Breast epithelium (tissue), 4 donors: ENCODE measurements around the gene DHX57. TPM values are rescaled to one million over a fixed set of nuclear protein-coding genes. Genes with fewer than 3 reads are reported as not detected.

Source experiments
- DNase-seq, 2 donors: peaks; one replicate each; pipeline ENCODE4 v3.0.0-alpha.2; 2019; ENCODE audit warnings: low spot score in 2 of 2
- H3K27ac ChIP-seq, 2 donors: fragments of 200-600 bp; sonication (generic) in 1 of 2; one replicate each; pipeline ENCODE4 v1.5.1; 2016 to 2019; ENCODE audit warnings: mild to moderate bottlenecking in 1 of 2
- H3K27me3 ChIP-seq, 2 donors: fragments of 200-600 bp; sonication (generic) in 1 of 2; one replicate each; pipeline versions ENCODE4 v1.5.1 to v1.6.0; 2017 to 2019; ENCODE audit warnings: control low read depth in 1 of 2, mild to moderate bottlenecking in 1 of 2
- H3K36me3 ChIP-seq: fragments of 200-600 bp; one replicate; pipeline ENCODE4 v1.5.1; 2019
- H3K4me1 ChIP-seq, 2 donors: fragments of 200-600 bp; sonication (generic); one replicate each; pipeline ENCODE4 v1.5.1; 2016 to 2019; ENCODE audit warnings: control low read depth in 1 of 2
- H3K4me3 ChIP-seq, 3 donors: fragments of 200-600 bp; sonication (generic); 1 replicate in 2 of 3; 2 replicates in 1 of 3; pipeline ENCODE4 v1.5.1; 2016 to 2019; ENCODE audit warnings: mild to moderate bottlenecking in 3 of 3, moderate library complexity in 2 of 3
- H3K9me3 ChIP-seq, 2 donors: fragments of 200-600 bp; sonication (generic) in 1 of 2; one replicate each; pipeline ENCODE4 v1.5.1; 2016 to 2019; ENCODE audit warnings: control low read depth in 1 of 2
- POLR2A ChIP-seq: fragments of 450-650 bp; IDR thresholded peaks from one replicate; pipeline ENCODE4 v1.6.1; 2016; ENCODE audit warnings: antibody characterized with exemption, mild to moderate bottlenecking, moderate library complexity
- POLR2AphosphoS5 ChIP-seq, 3 donors: sonication (generic); formaldehyde crosslinking; IDR thresholded peaks; one replicate each; pipeline ENCODE4 v1.6.1; 2017; ENCODE audit warnings: antibody characterized with exemption in 3 of 3
- intact Hi-C: fragments of 100-400 bp; cut with DNase I; formaldehyde crosslinking; loops from one replicate; pipeline ENCODE4 v1.15.1; 2023; ENCODE audit warnings: low total_unique reads
- total RNA-seq, 3 donors: library from RNA; depleted of rRNA; stranded (reverse); fragments of >200 nt; gene quantifications; one replicate each; pipeline ENCODE4 v1.1.0, GENCODE V29; 2016
- TF ChIP-seq, protein P1 (sequence below), 3 donors: fragments of 450-650 bp; IDR thresholded peaks; one replicate each; pipeline ENCODE4 v1.5.1; 2016 to 2017; ENCODE audit warnings: antibody characterized with exemption in 3 of 3, mild to moderate bottlenecking in 3 of 3, moderate library complexity in 3 of 3

The DHX57 gene
- total RNA-seq, 3 donors from 2014 or later: 8.8 to 17.4 (median 14.5) TPM

DNA sequence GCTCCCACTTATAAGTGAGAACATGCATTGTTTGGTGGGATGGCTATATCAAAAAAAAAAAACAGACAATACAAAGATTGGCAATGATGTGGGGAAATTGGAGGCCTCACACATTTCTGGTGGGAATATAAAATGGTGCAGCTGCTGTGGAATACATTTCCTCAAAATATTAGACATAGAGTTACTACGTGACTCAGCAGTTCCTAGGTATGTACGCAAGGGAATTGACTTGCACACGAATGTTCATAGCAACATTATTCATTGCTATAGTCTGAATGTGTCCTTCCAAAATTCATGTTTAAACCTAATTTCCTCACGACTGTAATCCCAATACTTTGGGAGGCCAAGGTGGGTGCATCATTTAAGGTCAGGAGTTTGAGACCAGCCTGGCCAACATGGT lies 11.6 kb upstream of the DHX57 start:
- no peak for DNase-seq
- H3K27me3 ChIP-seq: no peaks in the 10 kb centered on the region
- no peaks in the 10 kb centered on the region for H3K4me1 ChIP-seq
- TF ChIP-seq POLR2AphosphoS5 (IDR thresholded peaks at IDR 0.05): no peak
- TF ChIP-seq, protein P1, sequence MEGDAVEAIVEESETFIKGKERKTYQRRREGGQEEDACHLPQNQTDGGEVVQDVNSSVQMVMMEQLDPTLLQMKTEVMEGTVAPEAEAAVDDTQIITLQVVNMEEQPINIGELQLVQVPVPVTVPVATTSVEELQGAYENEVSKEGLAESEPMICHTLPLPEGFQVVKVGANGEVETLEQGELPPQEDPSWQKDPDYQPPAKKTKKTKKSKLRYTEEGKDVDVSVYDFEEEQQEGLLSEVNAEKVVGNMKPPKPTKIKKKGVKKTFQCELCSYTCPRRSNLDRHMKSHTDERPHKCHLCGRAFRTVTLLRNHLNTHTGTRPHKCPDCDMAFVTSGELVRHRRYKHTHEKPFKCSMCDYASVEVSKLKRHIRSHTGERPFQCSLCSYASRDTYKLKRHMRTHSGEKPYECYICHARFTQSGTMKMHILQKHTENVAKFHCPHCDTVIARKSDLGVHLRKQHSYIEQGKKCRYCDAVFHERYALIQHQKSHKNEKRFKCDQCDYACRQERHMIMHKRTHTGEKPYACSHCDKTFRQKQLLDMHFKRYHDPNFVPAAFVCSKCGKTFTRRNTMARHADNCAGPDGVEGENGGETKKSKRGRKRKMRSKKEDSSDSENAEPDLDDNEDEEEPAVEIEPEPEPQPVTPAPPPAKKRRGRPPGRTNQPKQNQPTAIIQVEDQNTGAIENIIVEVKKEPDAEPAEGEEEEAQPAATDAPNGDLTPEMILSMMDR (IDR thresholded peaks at IDR 0.05): no peak
- TF ChIP-seq POLR2A: no peak
- no peaks in the 10 kb centered on the region for H3K36me3 ChIP-seq
- no peak overlapping the region for H3K27ac ChIP-seq
- H3K4me3 ChIP-seq: no peak overlapping the region
- no peaks in the 10 kb centered on the region for H3K9me3 ChIP-seq
- intact Hi-C loops: no loop called here

DNA sequence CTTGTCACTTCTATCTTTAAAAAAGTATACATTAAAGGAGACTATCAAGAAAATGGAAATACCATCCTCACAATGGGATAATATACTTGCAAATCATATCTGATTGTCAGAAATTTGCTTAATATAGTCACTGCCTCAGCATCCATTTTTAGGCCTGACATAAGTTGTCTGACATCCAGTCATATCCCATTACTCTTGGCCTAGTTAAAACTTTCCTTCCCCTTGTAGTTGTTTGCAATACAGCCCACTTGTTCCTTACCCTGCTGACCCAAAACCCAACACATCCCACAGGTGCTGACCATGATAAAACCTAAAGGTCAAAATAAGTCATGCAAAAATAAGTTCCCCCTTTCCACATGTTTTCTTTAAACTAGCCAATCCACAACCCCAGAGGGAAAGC lies 10.3 kb upstream of the DHX57 start:
- no peak overlapping the region for H3K27ac ChIP-seq
- H3K27me3 ChIP-seq: no peaks in the 10 kb centered on the region
- H3K4me3 ChIP-seq: no peak overlapping the region
- no peaks in the 10 kb centered on the region for H3K9me3 ChIP-seq
- no peak for DNase-seq
- no peaks in the 10 kb centered on the region for H3K36me3 ChIP-seq
- TF ChIP-seq, protein P1 (IDR thresholded peaks at IDR 0.05): no peak
- no peak for TF ChIP-seq POLR2A
- no peak for TF ChIP-seq POLR2AphosphoS5 (IDR thresholded peaks at IDR 0.05)
- no peaks in the 10 kb centered on the region for H3K4me1 ChIP-seq
- intact Hi-C loops: no loop called here

DNA sequence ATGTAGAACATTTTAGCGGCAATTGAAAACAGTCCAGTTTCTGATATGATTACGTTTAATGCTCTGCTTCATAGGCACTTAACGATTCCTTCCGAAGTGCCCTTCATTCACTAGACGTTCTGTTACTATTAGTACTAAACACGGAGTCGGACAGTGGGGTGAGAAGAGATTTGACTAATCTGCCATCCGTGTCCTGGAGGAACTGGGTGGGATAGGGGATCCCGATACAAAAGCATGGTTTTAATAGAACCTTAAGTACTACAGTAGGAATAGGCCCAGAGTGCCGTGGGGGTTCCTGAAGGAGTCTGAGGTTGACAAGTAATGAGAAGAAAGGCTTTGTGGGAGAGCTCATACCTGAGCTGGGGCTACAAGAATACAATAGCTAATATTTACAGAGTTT lies 673 bp upstream of the DHX57 start:
- no peaks in the 10 kb centered on the region for H3K9me3 ChIP-seq
- TF ChIP-seq POLR2AphosphoS5 (IDR thresholded peaks at IDR 0.05) (no peak), POLR2A (no peak)
- TF ChIP-seq, protein P1 (IDR thresholded peaks at IDR 0.05): no peak
- H3K4me1 ChIP-seq: no peaks in the 10 kb centered on the region
- intact Hi-C loops: no loop called here
- no peak for DNase-seq
- H3K4me3 ChIP-seq: peak overlapping the region; percentile 69 to 78 (median 78)
- H3K27ac ChIP-seq: peak overlapping the region; percentile 69 to 82
- no peaks in the 10 kb centered on the region for H3K36me3 ChIP-seq
- H3K27me3 ChIP-seq: no peaks in the 10 kb centered on the region

DNA sequence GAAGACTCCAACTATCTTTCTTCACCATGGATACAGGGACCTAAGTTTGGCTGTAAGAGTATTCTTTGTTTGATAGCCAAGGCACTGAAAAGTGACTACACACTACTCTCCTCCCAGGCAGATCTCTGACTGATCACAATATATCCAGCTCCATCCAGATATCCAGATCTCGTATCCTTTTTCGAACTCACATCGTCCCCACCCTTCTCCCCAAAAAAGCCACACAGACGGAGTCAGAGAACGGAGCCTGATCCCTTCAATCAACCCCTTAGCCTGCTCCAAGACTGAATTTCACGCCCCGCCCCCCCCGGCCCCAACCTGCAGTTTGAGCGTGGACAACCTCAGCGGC lies 533 bp downstream of the DHX57 start:
- Histone ChIP-seq H3K4me1 (no peaks in the 10 kb centered on the region), H3K4me3 (peak overlapping the region; percentile 69 to 78 (median 78)), H3K9me3 (no peaks in the 10 kb centered on the region), H3K36me3 (no peaks in the 10 kb centered on the region), H3K27me3 (no peaks in the 10 kb centered on the region), H3K27ac (peak overlapping the region; percentile 69 to 82)
- no peak for TF ChIP-seq POLR2A
- TF ChIP-seq, protein P1 (IDR thresholded peaks at IDR 0.05): no peak
- no peak for TF ChIP-seq POLR2AphosphoS5 (IDR thresholded peaks at IDR 0.05)
- DNase-seq: no peak
- intact Hi-C loops: no loop called here

DNA sequence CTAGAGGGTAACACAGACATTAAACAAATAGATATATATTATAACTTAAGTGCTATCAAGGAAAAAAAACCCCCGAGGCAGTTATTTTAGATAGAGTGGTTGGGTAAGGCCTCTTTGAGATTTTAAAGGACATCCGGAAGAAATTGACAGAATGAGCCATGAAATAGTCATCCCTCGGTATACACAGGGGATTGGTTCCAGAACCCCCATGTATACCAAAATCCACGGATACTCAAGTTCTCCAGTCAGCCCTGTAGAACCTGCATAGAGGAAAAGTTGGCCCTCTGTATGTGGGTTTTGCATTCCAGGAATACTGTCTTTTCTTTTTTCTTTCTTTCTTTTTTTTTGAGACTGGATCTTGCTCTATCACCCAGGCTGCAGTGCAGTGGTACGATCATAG lies 2.0 kb downstream of the DHX57 start:
- Histone ChIP-seq H3K4me1 (no peaks in the 10 kb centered on the region), H3K27me3 (no peaks in the 10 kb centered on the region), H3K9me3 (peaks cover 0 to 6% of the 10 kb centered on the region in 2 donors), H3K36me3 (no peaks in the 10 kb centered on the region), H3K4me3 (no peak overlapping the region), H3K27ac (no peak overlapping the region)
- TF ChIP-seq, protein P1 (IDR thresholded peaks at IDR 0.05): no peak
- TF ChIP-seq POLR2AphosphoS5 (IDR thresholded peaks at IDR 0.05) (no peak), POLR2A (no peak)
- intact Hi-C loops: no loop called here
- no peak for DNase-seq
